BJ (cell line): Measurements from ENCODE around the gene NAA38. TPM values are rescaled to one million over a fixed set of nuclear protein-coding genes. Genes with fewer than 3 reads are reported as not detected.
A peak's percentile ranks its signal among the peaks of the same experiment; 100 is the strongest.

ENCODE experiments used
- CTCF ChIA-PET: fragments of 350-600 bp; formaldehyde crosslinking; extraction: SDS; loops from one replicate; lab custom pipeline; 2021; ENCODE audit warnings: antibody characterized with exemption, inconsistent platforms; lab: Yijun Ruan, JAX
- POLR2A ChIA-PET: fragments of 300-600 bp; sonication (Branson Sonifier 250); formaldehyde crosslinking; extraction: SDS; loops from one replicate; lab custom pipeline; 2021; ENCODE audit warnings: antibody characterized with exemption; lab: Charles Lee
- DNase-seq: peaks from one replicate; pipeline ENCODE4 v3.0.0-alpha.2; 2011; ENCODE audit warnings: low read depth
- H3K27me3 ChIP-seq: 2 replicates; pipeline ENCODE4 v1.6.0; 2011; ENCODE audit warnings: low read length; ENCODE audit not compliant: control insufficient read depth, insufficient read depth
- H3K36me3 ChIP-seq: 2 replicates; pipeline ENCODE4 v1.5.1; 2011; ENCODE audit warnings: low read length; ENCODE audit not compliant: control insufficient read depth, insufficient read depth
- H3K4me3 ChIP-seq: 2 replicates; pipeline ENCODE4 v1.5.1; 2011; ENCODE audit warnings: low read depth, mild to moderate bottlenecking, control low read depth, low read length
- polyA plus RNA-seq: library from polyadenylated mRNA; depleted of rRNA; stranded (reverse); fragments of >200 nt; gene quantifications from 2 replicates; pipeline ENCODE4 v1.2.3, GENCODE V29; 2011
- TF ChIP-seq, protein P1 (sequence below): IDR thresholded peaks from 2 replicates; pipeline ENCODE4 v1.5.1; 2011; ENCODE audit warnings: low read depth, mild to moderate bottlenecking, control low read depth, inconsistent platforms, low read length, moderate library complexity; ENCODE audit not compliant: insufficient read depth

NAA38 gene
- polyA plus RNA-seq, 1 experiment, result 82.7 TPM

DNA sequence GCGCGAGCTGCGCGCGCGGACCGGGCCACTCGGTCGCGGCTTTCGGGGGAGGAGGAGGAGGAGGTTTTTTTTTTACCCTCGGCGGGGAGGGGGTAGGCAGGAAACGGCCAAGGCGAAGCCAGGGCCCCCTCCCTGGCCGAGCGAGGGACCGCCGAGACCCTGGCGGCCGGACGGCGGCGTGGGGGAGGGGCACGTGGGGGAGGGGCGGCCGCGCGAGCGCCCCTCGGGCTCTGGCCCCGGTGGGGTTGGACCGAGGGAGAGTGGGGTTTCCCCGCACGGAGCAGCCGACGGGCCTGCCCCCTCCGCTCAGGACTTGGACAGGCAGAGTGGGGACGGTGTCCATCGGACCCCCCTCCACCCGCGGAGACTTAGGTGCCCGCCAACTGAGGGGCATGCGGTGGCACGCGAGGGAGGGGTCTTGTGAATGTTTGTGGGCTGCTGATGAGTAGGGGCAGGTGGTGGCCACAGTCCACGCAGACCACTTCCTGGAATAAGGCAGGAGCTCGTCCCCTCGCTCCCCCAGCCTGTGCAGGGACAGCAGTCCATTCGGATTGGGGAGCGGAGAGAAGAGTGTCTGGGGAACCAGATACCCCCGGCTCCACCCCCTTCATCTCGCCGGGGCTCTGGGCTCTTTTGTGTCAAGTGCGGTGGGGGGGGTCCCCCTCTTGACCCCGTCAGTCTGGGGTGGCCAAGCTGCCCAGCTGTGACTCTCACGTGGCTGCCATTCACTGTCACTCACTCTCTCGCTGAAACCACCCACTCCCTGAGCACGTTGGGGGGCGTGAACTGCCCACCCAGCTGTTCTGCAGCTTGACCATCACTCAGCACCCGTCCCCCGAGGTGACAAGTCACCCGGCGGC lies 28.2 kb upstream of the NAA38 start:
- peaks cover 9% of the 10 kb centered on the region for H3K36me3 ChIP-seq
- POLR2A ChIA-PET, result interaction anchor here (0.7 kb wide), 1 partner anchor 43 kb away, joined by 4 read pairs; no protein-coding TSS in a partner anchor
- DNase-seq, result no peak
- peak overlapping the region; percentile 74 for H3K4me3 ChIP-seq
- CTCF ChIA-PET, result interaction anchor here (0.8 to 1.3 kb wide), 3 partner anchors 9 to 20 kb away, joined by 3 to 4 read pairs (median 3); no protein-coding TSS in a partner anchor
- H3K27me3 ChIP-seq, result no peaks in the 10 kb centered on the region
- TF ChIP-seq, protein P1, sequence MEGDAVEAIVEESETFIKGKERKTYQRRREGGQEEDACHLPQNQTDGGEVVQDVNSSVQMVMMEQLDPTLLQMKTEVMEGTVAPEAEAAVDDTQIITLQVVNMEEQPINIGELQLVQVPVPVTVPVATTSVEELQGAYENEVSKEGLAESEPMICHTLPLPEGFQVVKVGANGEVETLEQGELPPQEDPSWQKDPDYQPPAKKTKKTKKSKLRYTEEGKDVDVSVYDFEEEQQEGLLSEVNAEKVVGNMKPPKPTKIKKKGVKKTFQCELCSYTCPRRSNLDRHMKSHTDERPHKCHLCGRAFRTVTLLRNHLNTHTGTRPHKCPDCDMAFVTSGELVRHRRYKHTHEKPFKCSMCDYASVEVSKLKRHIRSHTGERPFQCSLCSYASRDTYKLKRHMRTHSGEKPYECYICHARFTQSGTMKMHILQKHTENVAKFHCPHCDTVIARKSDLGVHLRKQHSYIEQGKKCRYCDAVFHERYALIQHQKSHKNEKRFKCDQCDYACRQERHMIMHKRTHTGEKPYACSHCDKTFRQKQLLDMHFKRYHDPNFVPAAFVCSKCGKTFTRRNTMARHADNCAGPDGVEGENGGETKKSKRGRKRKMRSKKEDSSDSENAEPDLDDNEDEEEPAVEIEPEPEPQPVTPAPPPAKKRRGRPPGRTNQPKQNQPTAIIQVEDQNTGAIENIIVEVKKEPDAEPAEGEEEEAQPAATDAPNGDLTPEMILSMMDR, result no peak

DNA sequence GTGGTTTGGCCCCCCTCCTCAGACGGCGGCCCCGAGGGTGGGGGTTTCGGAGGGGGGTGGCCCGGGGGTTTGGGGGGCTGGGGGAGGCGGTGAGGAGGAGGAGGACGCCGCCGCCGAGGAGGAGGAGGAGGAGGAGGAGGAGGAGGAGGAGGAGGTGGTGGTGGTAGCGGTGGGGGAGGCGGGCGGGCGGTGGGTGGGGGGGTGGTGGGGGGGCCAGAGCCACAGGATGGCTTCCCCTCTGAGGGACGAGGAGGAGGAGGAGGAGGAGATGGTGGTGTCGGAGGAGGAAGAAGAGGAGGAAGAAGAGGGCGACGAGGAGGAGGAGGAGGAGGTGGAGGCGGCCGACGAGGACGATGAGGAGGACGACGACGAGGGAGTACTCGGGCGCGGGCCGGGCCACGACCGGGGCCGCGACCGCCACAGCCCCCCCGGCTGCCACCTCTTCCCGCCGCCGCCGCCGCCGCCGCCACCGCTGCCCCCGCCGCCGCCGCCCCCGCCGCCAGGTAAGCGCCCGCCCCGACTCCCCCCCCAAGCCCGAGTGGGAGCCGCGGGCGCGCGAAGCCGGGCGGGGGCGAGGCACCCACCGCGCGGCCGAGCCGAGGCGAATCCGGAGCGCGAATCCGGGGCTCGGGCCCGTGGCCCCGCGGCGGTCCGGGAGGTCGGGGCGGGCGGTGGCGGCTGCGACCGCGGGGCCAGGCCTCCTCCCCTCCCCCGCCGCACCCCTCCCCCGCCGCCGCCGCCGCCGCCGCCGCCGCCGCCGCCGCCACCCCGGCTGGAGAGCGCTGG lies 27.4 kb upstream of the NAA38 start:
- no peak for DNase-seq
- TF ChIP-seq, protein P1, result no peak
- Histone ChIP-seq H3K36me3 (peaks cover 7% of the 10 kb centered on the region), H3K4me3 (peak overlapping the region; percentile 74), H3K27me3 (no peaks in the 10 kb centered on the region)
- ChIA-PET CTCF (interaction anchor here (1.0 kb wide), 1 partner anchor 172 kb away, joined by 3 read pairs; no protein-coding TSS in a partner anchor), POLR2A (no interaction called here)

DNA sequence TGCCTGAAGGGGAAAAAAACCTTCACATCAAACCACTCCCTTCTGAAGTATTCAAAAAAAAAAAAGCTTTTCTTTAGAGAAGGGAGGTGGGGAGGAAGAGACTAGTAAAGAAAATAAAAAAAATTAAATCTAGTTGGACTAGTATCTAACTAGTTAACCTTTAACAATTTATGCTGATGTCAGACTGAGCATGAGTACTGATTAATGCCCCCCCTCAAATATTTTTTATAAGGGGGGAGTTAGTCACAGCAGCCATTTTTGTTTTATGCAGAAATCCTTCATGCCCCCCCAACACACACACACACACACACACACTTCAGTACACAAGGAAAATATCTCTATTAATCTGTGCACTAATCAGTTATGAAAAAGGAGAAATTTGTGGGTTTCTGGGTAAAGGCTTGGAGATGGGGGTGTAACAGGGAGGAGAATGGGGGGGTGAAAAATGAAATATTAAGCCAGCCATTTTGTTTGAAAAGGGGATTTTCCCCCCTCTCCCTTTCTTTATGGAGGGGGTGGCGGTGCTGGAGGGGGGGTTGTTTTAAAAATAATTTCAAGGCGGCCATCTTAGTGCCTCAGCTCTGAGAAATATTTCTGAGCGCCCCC lies 26.5 kb upstream of the NAA38 start:
- TF ChIP-seq, protein P1, result no peak
- H3K27me3 ChIP-seq, result no peaks in the 10 kb centered on the region
- ChIA-PET POLR2A (interaction anchor here (0.6 to 1.4 kb wide), 2 partner anchors 33 to 34 kb away, joined by 3 to 5 read pairs; no protein-coding TSS in a partner anchor), CTCF (interaction anchor here (1.0 kb wide), 2 partner anchors 68 to 173 kb away, joined by 3 read pairs; no protein-coding TSS in a partner anchor)
- H3K36me3 ChIP-seq, result peaks cover 7% of the 10 kb centered on the region
- no peak for DNase-seq
- H3K4me3 ChIP-seq, result peak overlapping the region; percentile 74

DNA sequence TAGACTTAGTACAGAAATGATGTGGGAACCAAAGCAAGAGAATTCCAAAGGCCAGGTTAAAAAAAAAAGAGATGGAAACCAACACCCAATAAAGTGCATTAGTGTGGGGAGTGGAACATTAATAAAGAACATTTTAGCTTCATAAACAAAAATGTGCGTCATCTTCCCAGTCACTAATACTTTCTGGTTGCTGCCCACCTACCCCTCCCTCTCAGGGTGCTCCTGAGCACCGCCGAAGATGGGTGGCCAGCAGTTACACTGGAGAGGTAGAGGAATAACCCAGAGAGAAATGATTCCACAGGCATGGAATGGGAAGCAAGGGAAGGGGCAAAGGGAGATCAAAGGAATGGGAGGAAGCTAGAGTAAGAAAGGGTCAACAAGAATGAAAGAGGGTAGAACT lies 25.3 kb upstream of the NAA38 start:
- Histone ChIP-seq H3K4me3 (no peak overlapping the region), H3K36me3 (peaks cover 7% of the 10 kb centered on the region), H3K27me3 (no peaks in the 10 kb centered on the region)
- TF ChIP-seq, protein P1, result no peak
- ChIA-PET POLR2A (interaction anchor here (1.4 kb wide), 1 partner anchor 34 kb away, joined by 3 read pairs; no protein-coding TSS in a partner anchor), CTCF (interaction anchor here (0.5 to 1.1 kb wide), 2 partner anchors 55 to 107 kb away, joined by 4 read pairs; no protein-coding TSS in a partner anchor)
- no peak for DNase-seq
